Measurements from ENCODE around the gene HOXB5. TPM values are rescaled to one million over a fixed set of nuclear protein-coding genes. Genes with fewer than 3 reads are reported as not detected.
A peak's percentile ranks its signal among the peaks of the same experiment; 100 is the strongest.

Gene HOXB5
- total and polyA plus RNA-seq, 9 donors = 0.04 to 2.8 (median 0.49) TPM; not detected in 1

- intact Hi-C loops (cut with DNase I) = loop anchor here in 1 of 4 donors (5.0 kb wide), 1 partner anchor 1607 kb away; the partner anchor contains the start of gene PPP1R9B
- TF ChIP-seq POLR2A (IDR thresholded peaks at IDR 0.05) (no peak), EP300 (IDR thresholded peaks at IDR 0.05) (no peak), CTCF (IDR thresholded peaks at IDR 0.05) (no peak)
- Histone ChIP-seq H3K36me3 (no peaks in the 10 kb centered on the region), H3K27me3 (no peaks in the 10 kb centered on the region), H3K9me3 (peaks cover 0 to under 1% of the 10 kb centered on the region in 2 donors), H3K4me3 (peak within 1 kb of the TSS; percentile 54), H3K27ac (peak within 1 kb of the TSS; percentile 35 to 54), H3K4me1 (ENCODE audit: insufficient read depth) (no peaks in the 10 kb centered on the region)
- no peak for DNase-seq
- WGBS, 3 donors = 40 to 42% (median 41%) methylated on average over 12 of the region's 12 CpGs
Observed at GRCh38 chr17:48545022-48545375, 48.6 kb downstream of the HOXB5 start, which contains the start of gene HOXB2. HOXB2 (minus strand) TSS chr17:48545109; CDS start chr17:48544911, 198 bp downstream.

- Histone ChIP-seq H3K27ac (peak overlapping the region; percentile 35 to 54), H3K27me3 (no peaks in the 10 kb centered on the region), H3K36me3 (no peaks in the 10 kb centered on the region), H3K4me1 (ENCODE audit: insufficient read depth) (no peaks in the 10 kb centered on the region), H3K4me3 (peak overlapping the region; percentile 54), H3K9me3 (no peaks in the 10 kb centered on the region)
- no peak for TF ChIP-seq EP300 (IDR thresholded peaks at IDR 0.05)
- TF ChIP-seq POLR2A (IDR thresholded peaks at IDR 0.05) = no peak
- no peak for TF ChIP-seq CTCF (IDR thresholded peaks at IDR 0.05)
- 4 to 6% (median 5%) methylated on average over 38 of the region's 38 CpGs for WGBS, 3 donors
- intact Hi-C loops (cut with DNase I) = loop anchor here in 1 of 4 donors (5.0 kb wide), 1 partner anchor 1608 kb away; the partner anchor contains the start of gene PPP1R9B
- peak in 4 of 5 donors; percentile 30 to 68 (median 44) for DNase-seq
Observed at GRCh38 chr17:48544349-48545021, 49.1 kb downstream of the HOXB5 start.

GRCh38 chr17:48543854-48544348, 49.7 kb downstream of the HOXB5 start:
- Histone ChIP-seq H3K27ac (peak overlapping the region in 1 of 2 donors; percentile 54), H3K27me3 (no peaks in the 10 kb centered on the region), H3K9me3 (no peaks in the 10 kb centered on the region), H3K4me1 (ENCODE audit: insufficient read depth) (no peaks in the 10 kb centered on the region), H3K36me3 (no peaks in the 10 kb centered on the region), H3K4me3 (peak overlapping the region; percentile 54)
- DNase-seq = no peak
- WGBS, 3 donors = 5 to 13% (median 8%) methylated on average over 20 of the region's 20 CpGs
- TF ChIP-seq EP300 (IDR thresholded peaks at IDR 0.05) (no peak), POLR2A (IDR thresholded peaks at IDR 0.05) (no peak), CTCF (IDR thresholded peaks at IDR 0.05) (no peak)
- intact Hi-C loops (cut with DNase I) = no loop called here

GRCh38 chr17:48543107-48543853, 50.3 kb downstream of the HOXB5 start:
- Histone ChIP-seq H3K27ac (peak overlapping the region; percentile 52 to 54), H3K36me3 (no peaks in the 10 kb centered on the region), H3K4me3 (peak overlapping the region; percentile 54), H3K27me3 (no peaks in the 10 kb centered on the region), H3K9me3 (no peaks in the 10 kb centered on the region), H3K4me1 (ENCODE audit: insufficient read depth) (no peaks in the 10 kb centered on the region)
- intact Hi-C loops (cut with DNase I) = no loop called here
- 1% methylated on average over 71 to 72 of the region's 72 CpGs for WGBS, 3 donors
- DNase-seq = no peak
- TF ChIP-seq CTCF (IDR thresholded peaks at IDR 0.05) (no peak), POLR2A (IDR thresholded peaks at IDR 0.05) (no peak), EP300 (IDR thresholded peaks at IDR 0.05) (no peak)

Measured in ovary (tissue), 9 donors.